Nucleus accumbens (tissue), 56 donors: ENCODE results near the gene TRIM67.

ENCODE experiments used
- DNase-seq, 56 donors: peaks; one replicate each; lab custom pipeline; 2025; lab: John Stamatoyannopoulos, UW

TRIM67 gene

DNA sequence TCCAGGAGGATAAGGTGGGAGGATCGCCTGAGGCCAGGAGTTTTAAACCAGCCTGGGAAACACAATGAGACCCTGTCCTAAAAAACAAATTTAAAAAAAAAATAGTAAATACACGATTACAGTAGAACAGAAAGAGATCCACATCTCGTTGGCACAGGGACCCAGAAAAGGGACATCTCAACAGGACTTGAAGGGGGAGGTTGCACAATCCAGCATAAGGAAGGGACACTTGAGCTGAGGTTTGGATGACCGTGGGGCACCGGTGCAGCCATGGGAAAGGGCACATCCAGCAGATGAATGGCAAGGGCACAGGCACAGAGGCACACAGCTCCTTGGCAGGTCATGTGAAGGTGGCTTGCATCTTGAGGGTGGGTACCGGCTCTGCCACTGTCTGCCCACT, 20.5 kb downstream of the TRIM67 start:
- DNase-seq, result no peak

DNA sequence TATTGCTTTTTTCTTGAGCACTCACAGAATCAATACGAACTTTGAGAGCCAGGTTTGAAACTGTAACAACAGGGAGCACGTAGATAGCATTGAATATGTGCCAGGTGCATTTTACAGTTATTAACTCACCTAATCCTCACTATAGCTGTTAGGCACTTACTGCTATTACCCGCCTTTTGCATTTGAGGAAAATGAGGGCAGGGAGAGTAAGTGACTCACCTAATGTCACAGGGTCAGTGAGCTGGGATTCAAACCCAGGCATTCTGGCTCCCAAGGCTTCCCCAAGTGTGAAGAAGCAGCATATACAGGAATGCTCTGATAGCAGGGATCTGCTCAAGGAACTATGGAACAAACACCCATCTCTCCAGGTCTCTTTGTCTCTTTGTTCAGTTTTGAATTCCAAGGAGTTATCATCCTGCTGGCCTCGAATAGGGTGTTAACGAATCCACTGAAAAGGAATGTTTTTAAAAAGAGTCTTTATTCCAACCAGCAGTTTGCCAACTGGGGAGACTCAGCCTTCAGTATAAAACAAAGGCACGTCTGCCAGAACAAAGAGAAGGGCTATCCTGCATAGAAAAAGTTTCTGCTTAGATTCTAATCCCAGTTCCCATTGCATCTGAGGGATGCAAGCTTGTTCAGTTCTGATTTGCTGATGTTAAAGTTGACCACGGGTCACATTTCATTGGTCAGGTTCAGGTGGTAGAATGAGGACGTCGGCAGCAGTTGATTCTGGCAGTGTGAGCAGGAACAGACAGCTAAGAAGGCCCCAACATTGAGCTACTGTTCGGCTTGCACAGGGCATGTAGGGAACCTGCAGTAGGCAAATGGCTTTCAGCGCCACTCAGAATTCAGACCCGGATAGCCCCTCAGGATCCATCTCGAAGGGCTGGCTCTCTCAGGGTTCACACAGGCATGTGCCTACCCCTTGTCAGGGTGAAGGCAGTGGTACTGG, 22.1 kb downstream of the TRIM67 start:
- no peak for DNase-seq

DNA sequence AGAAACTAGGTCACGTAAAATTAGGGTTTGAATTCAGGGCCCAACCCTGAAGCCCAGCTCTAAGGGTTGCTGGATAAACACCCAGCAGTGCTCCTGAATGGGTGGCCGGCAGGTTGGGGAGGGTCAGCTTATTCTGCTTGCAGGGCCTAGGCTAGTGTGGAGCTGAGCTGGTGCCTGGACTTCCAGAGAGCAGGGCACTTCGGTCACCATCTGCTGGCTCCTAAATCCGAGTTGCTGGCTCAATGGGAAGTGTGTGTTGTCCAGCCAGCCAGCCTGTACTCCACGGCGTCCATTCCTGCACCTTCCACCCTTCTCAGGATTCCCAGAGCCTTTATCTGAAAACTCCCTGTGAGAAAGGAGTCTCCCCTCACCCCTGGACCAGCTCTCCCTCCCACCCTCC, 23.0 kb downstream of the TRIM67 start:
- DNase-seq, result no peak

DNA sequence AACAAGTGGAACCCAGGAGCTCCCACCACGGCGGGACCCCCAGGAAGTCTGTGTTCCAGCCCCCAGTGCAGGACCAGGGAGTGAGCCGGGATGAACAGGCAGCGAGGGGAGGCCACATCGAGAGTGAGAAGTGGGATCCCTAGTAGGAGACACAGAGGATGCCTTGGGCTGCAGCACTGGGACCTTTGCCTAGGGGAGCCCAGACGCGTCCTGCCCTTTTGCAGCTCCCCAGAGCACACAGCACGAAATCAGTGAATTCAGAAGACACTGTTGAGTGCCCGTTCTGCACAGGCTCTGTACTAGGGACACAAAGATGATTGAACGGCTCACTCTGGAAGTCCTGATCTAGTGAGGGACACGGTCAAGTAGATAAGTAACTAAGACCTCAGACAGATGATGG, 23.5 kb downstream of the TRIM67 start:
- no peak for DNase-seq

DNA sequence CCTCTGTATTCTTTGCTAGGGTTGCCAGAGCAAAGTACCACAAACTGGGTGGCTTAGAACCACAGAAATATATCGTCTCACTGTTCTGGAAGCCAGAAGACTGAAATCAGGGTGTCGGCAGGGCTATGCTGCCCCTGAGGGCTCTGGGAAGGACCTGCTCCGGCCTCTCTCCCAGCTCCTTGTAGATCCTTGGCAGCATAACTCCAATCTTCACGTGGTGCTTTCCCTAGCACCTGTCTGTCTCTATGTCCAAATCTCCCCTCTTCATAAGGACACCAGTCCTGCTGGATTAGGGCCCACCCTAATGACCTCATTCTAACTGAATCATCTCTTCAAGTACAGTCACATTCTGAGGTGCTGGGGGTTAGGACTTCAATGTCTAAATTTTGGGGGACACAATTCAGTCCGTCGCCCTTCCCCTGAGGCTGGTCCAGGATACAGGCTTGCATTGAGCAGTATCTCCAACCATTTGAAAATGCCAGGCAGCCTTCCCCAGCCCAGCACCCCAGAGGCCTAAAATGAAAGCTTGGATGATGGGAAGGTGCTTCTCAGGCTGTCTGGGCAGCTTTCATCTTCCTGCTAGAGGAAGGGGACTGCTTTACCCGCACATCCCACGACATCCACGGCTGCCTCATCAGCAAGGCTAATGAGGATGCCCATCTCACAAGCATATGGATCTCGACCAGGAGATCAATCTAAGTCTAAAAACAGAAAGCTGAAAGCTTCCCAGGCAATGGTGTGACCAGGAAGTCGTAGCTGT, 24.7 kb downstream of the TRIM67 start:
- no peak for DNase-seq

DNA sequence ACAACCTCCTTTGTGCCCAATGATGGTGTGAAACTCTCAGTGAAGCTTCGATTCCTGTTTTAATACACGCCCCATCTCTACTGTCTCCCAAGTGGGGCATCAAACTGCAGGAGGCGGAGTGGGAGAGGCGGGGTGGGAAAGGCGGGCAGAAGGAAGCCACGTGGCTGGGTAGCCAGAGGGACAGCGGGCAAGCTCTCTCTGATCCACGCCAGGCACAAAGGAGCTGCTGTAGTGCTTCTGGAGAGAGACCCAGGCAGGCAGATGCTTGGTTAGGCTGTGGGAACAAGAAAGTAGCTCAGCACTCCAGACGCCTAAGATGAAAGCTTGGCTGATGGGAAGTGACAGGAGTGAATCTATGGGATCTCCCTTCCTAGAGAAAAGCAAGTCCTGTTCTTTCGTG, 25.7 kb downstream of the TRIM67 start:
- DNase-seq, result peak in 54 of 56 donors; percentile 12 to 93 (median 78)

DNA sequence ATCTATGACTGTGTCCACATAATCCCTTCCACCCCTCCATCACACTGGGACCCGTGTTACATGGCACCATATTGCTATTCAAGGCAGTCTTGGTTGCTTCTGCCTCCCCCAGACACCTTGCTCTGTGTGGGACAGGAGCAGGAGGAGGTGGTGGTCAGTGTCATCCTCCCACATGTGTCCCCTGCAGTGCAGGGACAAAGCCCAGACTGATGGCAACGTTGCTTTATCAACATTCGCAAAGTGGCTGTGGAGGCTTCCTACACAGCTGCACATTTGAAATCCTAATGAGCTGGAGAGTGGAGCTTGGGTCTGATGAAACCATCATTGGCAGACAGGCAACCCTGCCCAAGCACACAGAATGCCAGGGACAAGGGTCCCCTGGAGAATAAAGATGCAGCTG, 26.2 kb downstream of the TRIM67 start:
- peak in 28 of 56 donors; percentile 10 to 73 (median 40) for DNase-seq

DNA sequence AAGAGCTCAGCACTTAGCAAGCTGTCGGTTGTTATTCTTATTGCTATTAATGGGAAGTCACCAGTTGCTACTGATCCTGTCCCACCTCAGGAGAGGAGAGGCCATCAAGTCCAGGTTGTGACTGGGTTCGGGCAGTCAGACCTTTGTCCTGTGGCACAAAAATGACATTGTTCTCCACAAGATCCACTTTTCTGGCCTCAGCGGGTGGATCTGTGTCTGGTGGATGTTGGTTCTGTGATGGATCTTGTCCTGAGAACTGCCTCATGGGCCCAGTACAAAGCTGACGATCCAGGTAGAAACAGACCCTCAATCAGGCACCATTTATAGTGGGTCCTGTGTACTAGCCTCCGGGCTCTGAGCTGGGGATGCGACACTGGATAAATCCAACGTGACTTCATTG, 26.9 kb downstream of the TRIM67 start:
- no peak for DNase-seq

DNA sequence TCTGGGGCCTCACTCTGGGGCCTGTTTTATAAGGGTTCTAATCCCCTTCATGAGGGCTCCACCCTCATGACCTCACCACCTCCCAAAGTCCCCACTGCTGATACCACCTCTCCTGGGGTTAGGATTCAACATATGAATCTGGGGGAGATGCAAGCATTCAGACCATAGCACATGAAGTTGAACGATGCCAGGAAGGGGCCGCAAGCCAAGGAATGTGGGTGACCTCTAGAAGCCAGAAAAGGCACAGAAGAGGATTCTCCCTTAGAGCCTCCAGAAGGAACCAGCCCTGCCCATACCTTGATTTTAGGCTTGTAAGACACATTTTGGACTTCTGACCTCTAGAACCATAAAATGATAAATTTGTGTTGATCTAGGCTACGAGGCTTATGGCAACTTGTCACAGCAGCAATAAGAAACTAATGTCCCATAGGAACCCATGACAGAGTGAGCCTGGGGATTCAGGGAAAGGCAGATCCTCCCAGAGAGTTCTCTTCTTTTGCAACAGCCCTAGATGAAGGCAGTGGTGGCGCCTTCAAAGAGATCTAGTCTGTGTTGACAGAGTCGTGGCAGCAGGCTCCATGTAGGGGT, 27.9 kb downstream of the TRIM67 start:
- DNase-seq, result no peak

DNA sequence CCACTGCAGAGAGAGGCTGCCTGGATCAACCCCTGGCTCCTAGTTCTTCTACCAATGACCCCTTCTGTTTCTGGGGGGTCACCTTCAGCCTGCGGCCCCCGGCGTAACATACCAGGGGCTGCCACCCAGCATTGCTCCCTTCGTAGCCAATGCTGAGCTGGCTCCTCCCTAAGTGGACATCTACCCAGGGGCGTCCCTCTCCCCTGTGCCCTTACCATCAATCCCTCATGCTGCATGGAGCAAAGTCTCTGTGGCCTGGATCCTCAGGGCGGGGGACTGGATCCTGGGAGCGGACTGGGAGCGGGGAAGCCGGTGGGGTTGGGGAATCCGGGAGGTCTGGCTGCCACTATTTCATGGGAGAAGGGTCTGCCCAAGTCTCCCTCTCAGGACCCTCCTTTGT, 28.6 kb downstream of the TRIM67 start:
- no peak for DNase-seq

DNA sequence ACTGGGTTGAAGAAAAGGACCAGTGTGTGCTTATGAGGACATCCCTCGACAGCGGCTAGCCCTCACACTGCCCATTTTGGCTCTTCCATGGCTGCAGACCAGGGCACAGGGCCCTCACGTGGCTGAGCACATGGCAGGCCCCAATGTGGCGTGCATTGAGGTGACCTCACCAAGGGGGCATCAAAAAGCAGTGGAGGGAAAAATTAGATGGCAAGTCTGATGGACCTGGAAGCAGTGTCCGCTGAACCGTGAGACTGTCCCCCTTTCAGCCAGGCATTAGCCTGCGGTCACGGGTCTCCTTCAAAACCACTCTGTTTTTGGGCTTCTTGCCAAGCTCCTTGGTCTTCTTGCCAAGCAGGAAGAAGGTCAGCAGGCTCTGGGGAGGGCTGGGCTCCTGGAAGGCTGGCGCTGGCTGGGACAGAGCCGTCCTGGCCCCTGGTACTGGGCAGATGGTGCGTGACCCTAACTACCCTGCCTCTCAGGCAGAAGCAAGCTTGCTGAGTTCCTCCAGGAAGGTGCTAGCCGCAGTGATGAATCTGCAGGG, 30.8 kb downstream of the TRIM67 start:
- peak in 49 of 56 donors; percentile 8 to 80 (median 41) for DNase-seq

DNA sequence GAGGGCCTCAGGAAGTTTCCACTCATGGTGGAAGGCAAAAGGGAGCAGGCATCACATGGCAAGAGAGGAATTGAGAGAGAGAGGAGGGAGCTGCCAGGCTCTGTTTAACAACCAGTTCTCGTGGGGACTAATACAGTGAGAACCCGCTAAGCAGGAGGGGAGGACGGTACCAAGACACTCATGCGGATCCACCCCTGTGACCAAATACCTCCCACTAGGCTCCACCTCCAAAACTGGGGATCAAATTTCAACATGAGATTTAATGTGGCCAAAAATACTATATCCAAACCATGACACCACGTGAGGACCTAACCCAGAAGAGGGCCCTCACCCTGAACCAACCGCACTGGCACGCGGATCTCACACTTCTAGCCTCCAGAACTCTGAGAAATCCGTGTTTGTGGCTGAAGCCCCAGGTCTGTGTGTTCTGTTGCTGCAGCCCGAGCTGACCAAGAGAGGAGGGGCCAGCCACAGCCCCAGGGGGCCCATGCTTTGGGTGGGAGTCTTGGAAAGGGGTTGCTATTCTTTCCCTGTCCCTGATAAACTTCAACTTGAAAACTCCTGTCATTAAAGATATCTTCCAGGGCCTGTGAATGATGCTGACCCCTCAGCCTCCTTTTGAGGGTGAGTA, 32.0 kb downstream of the TRIM67 start:
- DNase-seq, result no peak

DNA sequence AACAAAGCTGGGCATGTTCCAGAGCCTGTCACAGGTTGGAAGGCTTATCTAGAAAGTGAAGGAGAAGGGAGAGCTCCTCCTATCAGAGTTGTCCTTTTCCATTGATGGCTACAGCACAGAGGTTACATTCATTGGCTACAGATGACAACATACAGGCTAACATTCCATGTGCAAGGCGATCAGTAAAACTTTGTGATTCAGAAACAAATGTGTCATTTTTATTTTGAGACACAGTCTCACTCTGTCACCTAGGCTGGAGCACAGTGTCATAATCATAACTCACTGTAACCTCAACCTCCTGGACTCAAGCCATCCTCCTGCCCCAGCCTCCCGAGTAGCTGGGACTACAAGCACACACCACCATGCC, 32.6 kb downstream of the TRIM67 start:
- DNase-seq, result no peak

DNA sequence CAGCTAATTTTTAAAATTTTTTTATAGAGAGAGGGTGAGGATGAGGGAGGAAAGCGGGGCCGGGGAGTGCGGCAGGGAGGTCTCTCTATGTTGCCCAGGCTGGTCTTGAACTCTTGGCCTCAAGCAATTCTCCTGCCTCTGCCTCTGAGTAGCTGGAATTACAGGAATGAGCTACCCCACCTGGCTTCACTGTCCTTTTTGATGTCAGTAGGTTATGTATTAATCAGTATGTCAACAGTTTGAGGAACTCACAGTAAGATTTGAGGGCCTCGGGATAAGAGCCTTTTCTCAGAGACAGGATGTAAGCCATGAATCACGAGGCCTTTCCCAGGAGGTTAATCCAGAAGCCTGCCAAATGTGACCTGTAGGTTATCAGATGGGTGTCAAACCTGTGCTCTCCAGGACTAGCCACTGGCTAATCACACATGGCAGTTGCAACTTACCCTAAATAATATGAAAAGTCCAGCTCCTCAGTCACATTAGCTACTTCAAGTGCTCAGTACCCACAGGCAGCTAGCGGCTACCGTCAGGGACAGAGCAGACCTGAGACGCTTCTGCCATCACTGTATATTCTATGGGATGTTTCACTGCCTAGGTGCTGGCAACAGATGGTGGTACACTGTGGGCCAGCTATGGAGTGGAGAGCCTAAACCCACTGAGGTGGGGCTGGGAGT, 33.1 kb downstream of the TRIM67 start:
- no peak for DNase-seq

DNA sequence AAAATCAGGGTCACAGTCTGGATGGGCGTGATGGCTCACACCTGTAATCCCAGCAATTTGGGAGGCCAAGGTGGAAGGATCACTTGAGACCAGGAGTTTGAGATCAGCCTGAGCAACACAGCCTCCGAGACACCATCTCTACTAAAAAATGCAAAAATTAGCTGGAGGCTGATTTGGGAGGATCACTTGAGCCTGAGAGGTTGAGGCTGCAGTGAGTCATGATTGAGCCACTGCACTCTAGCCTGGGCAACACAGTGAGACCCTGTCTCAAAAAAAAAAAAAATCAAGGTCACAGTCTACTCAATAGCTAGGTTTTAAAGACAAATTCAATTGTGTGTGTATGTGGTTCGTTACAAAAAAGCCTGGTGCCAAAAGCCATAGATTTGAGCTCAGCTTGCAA, 34.4 kb downstream of the TRIM67 start:
- no peak for DNase-seq

DNA sequence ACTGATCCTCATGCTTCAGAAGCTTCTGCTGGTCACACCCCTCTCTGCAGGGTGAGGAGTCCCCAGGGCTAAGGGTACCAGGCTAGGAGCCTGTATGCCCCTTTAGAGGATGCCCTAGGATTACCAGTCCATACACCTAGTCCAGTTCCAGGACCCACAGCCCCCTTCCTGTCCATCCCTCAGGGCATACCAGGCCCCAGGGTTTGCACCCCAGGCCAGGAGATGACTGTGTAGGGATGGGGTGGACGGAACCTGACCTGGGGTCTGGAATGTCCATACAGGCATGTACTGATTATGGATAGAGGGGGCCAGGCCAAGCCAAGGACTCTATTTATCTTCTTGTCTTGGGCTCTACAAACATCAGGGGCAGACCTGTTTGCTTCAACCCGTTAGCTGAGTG, 34.9 kb downstream of the TRIM67 start:
- DNase-seq, result no peak

DNA sequence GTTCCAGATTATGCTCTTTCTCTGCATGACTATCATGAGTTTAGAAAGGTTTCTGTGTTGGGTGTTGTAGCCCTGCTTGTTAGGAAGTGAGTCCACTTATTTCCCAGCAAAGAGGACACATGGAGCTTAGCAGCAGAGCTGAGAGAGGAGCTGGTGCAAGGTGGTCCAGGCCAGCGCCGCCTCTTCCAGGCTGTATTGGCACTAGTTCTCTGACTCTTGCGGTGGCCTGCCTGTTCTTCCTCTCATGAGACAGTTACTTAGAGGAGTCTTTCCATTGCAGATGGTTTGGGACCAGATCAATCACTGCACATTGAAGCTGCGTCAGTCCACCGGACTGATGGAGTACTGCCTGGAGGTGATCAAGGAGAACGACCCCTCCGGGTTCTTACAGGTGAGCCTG, 38.0 kb downstream of the TRIM67 start:
- DNase-seq, result no peak

DNA sequence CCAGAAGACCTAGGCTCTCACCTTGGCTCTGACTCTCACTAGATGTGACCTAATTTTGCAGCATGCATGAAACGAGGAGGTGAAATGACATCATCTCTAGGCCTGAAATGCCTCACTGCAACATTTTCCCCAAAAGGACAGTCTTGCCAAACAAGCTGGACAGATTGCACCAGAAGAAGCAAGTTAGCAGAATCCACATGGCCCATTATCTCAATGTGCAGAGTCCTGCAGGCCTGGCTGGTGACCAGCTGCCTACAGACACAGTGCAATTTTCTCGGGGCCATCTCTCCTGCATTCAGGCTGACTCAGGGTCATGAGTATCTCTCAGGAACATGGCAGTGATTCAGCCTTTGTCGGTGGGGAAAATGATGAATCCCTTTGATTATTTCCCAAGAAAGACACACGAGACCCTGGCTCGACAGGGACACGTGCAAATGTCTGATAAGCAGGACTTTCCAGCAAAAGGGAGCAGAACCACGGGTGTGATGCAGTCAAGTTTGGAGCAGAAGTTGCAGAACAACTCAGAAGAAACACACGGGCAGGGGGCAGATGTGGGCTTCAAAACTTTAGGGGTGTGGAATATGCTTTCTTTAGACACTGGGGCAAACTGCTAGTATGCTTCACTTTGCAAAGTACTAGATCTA, 38.7 kb downstream of the TRIM67 start:
- DNase-seq, result no peak

DNA sequence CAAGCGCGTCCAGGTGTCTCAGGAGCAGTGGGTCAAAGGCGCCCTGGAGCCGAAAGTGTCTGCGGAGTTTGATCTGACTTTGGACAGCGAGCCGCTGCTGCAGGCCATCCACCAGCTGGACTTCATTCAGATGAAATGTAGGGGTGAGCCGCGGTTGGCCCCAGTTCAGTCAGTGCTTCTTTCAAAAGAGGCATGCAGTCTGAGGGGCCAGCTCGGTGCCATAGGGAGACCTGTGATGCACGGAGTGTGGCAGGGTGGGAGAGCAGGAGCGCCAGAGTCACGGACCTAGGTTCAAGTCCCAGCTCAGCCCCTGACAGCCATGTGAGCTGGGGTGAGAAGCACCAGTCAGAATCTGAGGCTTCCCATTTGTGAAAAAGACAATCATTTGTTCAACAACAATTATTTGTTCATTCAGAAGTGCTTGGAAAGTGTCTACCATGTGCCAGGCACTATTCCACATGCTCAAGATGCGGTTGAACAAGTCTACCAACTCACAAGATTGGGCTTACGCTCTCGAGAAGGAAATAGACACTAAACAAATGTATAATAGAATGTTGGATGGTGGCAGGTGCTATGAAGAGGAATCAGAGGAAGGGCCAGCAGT, 39.6 kb downstream of the TRIM67 start:
- no peak for DNase-seq
